ENCODE data around the gene GNL3L. TPM values are rescaled to one million over a fixed set of nuclear protein-coding genes. Genes with fewer than 3 reads are reported as not detected.

GNL3L gene
- total and polyA plus RNA-seq, 9 of the 15 experiments (the other 6 are each of a cell fraction or from before 2014, with no cell fraction given): 11.5 to 81.7 (median 37.6) TPM

DNA sequence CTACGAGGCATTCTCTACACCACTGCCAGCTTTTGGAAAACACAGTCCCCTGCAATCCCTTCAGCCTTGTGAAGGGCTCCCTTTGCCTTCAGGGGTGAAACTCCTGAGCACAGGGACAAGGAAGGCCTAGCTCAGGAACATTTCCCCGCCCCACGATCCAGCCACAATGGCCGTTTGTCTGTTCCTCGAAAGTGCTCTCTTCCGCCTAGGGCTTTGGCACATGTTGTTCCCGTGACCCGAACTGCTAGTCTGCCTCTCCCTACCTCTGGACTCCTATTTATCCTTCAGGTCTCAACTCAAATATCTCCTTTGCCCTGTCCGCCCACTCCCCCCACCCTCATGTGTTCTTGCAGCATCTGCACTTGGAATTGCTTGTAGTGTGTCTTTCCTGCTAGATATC, 46.1 kb upstream of the GNL3L start (continued):
- no peak for TF ChIP-seq MEF2A (IDR thresholded peaks at IDR 0.05; ENCODE audit: control insufficient read depth, low read depth, low read length)
- TF ChIP-seq YBX1 (IDR thresholded peaks at IDR 0.05): no peak
- TF ChIP-seq XRCC5 (IDR thresholded peaks at IDR 0.05; ENCODE audit: low read depth, low read length): no peak
- no peak for TF ChIP-seq FOXJ3 (CRISPR knock-in tag; IDR thresholded peaks at IDR 0.05)
- TF ChIP-seq, protein P1, sequence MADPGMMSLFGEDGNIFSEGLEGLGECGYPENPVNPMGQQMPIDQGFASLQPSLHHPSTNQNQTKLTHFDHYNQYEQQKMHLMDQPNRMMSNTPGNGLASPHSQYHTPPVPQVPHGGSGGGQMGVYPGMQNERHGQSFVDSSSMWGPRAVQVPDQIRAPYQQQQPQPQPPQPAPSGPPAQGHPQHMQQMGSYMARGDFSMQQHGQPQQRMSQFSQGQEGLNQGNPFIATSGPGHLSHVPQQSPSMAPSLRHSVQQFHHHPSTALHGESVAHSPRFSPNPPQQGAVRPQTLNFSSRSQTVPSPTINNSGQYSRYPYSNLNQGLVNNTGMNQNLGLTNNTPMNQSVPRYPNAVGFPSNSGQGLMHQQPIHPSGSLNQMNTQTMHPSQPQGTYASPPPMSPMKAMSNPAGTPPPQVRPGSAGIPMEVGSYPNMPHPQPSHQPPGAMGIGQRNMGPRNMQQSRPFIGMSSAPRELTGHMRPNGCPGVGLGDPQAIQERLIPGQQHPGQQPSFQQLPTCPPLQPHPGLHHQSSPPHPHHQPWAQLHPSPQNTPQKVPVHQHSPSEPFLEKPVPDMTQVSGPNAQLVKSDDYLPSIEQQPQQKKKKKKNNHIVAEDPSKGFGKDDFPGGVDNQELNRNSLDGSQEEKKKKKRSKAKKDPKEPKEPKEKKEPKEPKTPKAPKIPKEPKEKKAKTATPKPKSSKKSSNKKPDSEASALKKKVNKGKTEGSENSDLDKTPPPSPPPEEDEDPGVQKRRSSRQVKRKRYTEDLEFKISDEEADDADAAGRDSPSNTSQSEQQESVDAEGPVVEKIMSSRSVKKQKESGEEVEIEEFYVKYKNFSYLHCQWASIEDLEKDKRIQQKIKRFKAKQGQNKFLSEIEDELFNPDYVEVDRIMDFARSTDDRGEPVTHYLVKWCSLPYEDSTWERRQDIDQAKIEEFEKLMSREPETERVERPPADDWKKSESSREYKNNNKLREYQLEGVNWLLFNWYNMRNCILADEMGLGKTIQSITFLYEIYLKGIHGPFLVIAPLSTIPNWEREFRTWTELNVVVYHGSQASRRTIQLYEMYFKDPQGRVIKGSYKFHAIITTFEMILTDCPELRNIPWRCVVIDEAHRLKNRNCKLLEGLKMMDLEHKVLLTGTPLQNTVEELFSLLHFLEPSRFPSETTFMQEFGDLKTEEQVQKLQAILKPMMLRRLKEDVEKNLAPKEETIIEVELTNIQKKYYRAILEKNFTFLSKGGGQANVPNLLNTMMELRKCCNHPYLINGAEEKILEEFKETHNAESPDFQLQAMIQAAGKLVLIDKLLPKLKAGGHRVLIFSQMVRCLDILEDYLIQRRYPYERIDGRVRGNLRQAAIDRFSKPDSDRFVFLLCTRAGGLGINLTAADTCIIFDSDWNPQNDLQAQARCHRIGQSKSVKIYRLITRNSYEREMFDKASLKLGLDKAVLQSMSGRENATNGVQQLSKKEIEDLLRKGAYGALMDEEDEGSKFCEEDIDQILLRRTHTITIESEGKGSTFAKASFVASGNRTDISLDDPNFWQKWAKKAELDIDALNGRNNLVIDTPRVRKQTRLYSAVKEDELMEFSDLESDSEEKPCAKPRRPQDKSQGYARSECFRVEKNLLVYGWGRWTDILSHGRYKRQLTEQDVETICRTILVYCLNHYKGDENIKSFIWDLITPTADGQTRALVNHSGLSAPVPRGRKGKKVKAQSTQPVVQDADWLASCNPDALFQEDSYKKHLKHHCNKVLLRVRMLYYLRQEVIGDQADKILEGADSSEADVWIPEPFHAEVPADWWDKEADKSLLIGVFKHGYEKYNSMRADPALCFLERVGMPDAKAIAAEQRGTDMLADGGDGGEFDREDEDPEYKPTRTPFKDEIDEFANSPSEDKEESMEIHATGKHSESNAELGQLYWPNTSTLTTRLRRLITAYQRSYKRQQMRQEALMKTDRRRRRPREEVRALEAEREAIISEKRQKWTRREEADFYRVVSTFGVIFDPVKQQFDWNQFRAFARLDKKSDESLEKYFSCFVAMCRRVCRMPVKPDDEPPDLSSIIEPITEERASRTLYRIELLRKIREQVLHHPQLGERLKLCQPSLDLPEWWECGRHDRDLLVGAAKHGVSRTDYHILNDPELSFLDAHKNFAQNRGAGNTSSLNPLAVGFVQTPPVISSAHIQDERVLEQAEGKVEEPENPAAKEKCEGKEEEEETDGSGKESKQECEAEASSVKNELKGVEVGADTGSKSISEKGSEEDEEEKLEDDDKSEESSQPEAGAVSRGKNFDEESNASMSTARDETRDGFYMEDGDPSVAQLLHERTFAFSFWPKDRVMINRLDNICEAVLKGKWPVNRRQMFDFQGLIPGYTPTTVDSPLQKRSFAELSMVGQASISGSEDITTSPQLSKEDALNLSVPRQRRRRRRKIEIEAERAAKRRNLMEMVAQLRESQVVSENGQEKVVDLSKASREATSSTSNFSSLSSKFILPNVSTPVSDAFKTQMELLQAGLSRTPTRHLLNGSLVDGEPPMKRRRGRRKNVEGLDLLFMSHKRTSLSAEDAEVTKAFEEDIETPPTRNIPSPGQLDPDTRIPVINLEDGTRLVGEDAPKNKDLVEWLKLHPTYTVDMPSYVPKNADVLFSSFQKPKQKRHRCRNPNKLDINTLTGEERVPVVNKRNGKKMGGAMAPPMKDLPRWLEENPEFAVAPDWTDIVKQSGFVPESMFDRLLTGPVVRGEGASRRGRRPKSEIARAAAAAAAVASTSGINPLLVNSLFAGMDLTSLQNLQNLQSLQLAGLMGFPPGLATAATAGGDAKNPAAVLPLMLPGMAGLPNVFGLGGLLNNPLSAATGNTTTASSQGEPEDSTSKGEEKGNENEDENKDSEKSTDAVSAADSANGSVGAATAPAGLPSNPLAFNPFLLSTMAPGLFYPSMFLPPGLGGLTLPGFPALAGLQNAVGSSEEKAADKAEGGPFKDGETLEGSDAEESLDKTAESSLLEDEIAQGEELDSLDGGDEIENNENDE (IDR thresholded peaks at IDR 0.05; ENCODE audit: low read depth, low read length): no peak
- no peak for TF ChIP-seq MTA3 (IDR thresholded peaks at IDR 0.05; ENCODE audit: borderline replicate concordance)
- no peak for TF ChIP-seq JUND (IDR thresholded peaks at IDR 0.05; ENCODE audit: borderline replicate concordance, low read depth, low read length)
- no peak for TF ChIP-seq JUND (tag; IDR thresholded peaks at IDR 0.05; ENCODE audit: borderline replicate concordance, low read depth, low read length)
- no peak for TF ChIP-seq CBX5 (IDR thresholded peaks at IDR 0.05; ENCODE audit: borderline replicate concordance, low read depth)
- TF ChIP-seq GTF2E2 (tag; IDR thresholded peaks at IDR 0.05): no peak
- no peak for TF ChIP-seq TAF1 (IDR thresholded peaks at IDR 0.05; ENCODE audit: control insufficient read depth, extremely low read depth, insufficient read depth, low read length, severe bottlenecking)
